HepG2 (cell line): Measurements from ENCODE around the gene ACAT2. TPM values are rescaled to one million over a fixed set of nuclear protein-coding genes. Genes with fewer than 3 reads are reported as not detected.

Experiments
- CHD2 ChIP-seq: IDR thresholded peaks from 2 replicates; pipeline ENCODE4 v1.6.1; 2011; ENCODE audit warnings: low read depth, low read length, improper control_type of control experiment
- KDM5B ChIP-seq: sonication (generic); formaldehyde crosslinking; IDR thresholded peaks from 2 replicates; pipeline ENCODE4 v1.4.0; 2020; ENCODE audit warnings: missing genetic modification reagents, mild to moderate bottlenecking, borderline replicate concordance
- MBNL3 ChIP-seq: fragments of 250-450 bp; sonication (Bioruptor Pico); conservative IDR thresholded peaks from 2 replicates; pipeline ENCODE4 v1.8.0; 2022; ENCODE audit warnings: mild to moderate bottlenecking, inconsistent platforms
- MED1 ChIP-seq: sonication (generic); formaldehyde crosslinking; IDR thresholded peaks from 2 replicates; pipeline ENCODE4 v1.4.0; 2020; ENCODE audit warnings: missing genetic modification reagents
- MIER3 ChIP-seq: IDR thresholded peaks from 2 replicates; pipeline ENCODE4 v1.6.1; 2016; ENCODE audit warnings: missing compliant biosample characterization, borderline replicate concordance
- NCOA5 ChIP-seq: sonication (generic); formaldehyde crosslinking; IDR thresholded peaks from 2 replicates; pipeline ENCODE4 v1.4.0; 2020; ENCODE audit warnings: missing genetic modification reagents
- NFATC3 ChIP-seq: sonication (generic); formaldehyde crosslinking; IDR thresholded peaks from 2 replicates; pipeline ENCODE4 v1.5.1; 2020; ENCODE audit warnings: mild to moderate bottlenecking, missing genetic modification reagents
- NR2F6 ChIP-seq, 2 experiments: IDR thresholded peaks; 2 replicates each; pipeline ENCODE4 v1.6.1; 2016; ENCODE audit warnings: antibody characterized with exemption in 1 of 2, mild to moderate bottlenecking in 1 of 2
- PCBP2 ChIP-seq: fragments of 200-400 bp; formaldehyde crosslinking; optimal IDR thresholded peaks from 2 replicates; pipeline ENCODE3; 2018; ENCODE audit warnings: low read length, low read depth; ENCODE audit not compliant: poor library complexity, severe bottlenecking
- RARA ChIP-seq: IDR thresholded peaks from 2 replicates; pipeline ENCODE4 v1.6.1; 2016; ENCODE audit warnings: missing genetic modification reagents, missing compliant biosample characterization
- REPIN1 ChIP-seq: sonication (generic); formaldehyde crosslinking; IDR thresholded peaks from 2 replicates; pipeline ENCODE4 v1.8.0; 2022; ENCODE audit warnings: missing genetic modification reagents, low read depth, mild to moderate bottlenecking, borderline replicate concordance
- REXO4 ChIP-seq: sonication (generic); formaldehyde crosslinking; IDR thresholded peaks from 2 replicates; pipeline ENCODE4 v1.8.0; 2022; ENCODE audit warnings: missing genetic modification reagents, mild to moderate bottlenecking, borderline replicate concordance
- ZBTB8A ChIP-seq: sonication (generic); formaldehyde crosslinking; IDR thresholded peaks from 2 replicates; pipeline ENCODE4 v1.4.0; 2020; ENCODE audit warnings: mild to moderate bottlenecking, low read depth, missing genetic modification reagents, borderline replicate concordance
- ZC3H4 ChIP-seq: sonication (generic); formaldehyde crosslinking; IDR thresholded peaks from 2 replicates; pipeline ENCODE4 v1.4.0; 2020; ENCODE audit warnings: missing genetic modification reagents, borderline replicate concordance
- ZNF609 ChIP-seq: sonication (generic); formaldehyde crosslinking; IDR thresholded peaks from 2 replicates; pipeline ENCODE4 v1.4.0; 2020; ENCODE audit warnings: mild to moderate bottlenecking, missing genetic modification reagents, borderline replicate concordance
- ZNF782 ChIP-seq: sonication (generic); formaldehyde crosslinking; IDR thresholded peaks from 2 replicates; pipeline ENCODE4 v1.4.0; 2020; ENCODE audit warnings: missing genetic modification reagents, mild to moderate bottlenecking, borderline replicate concordance
- polyA plus RNA-seq, 8 experiments: library from polyadenylated mRNA; depleted of rRNA in 3 of 8; stranded (reverse) in 7 of 8; unstranded in 1 of 8; fragments of >200 nt; fragmentation: Illumina TruSeq in 4 of 8; extraction: Trizol in 4 of 8; gene quantifications; 2 replicates each; pipeline versions ENCODE4 v1.2.1 to v1.2.3, GENCODE V29; 2011 to 2016; ENCODE audit warnings: low read depth in 4 of 8, missing spikeins in 1 of 8, mixed read lengths in 1 of 8; ENCODE audit not compliant: insufficient read depth in 1 of 8
- total RNA-seq, 5 experiments: library from RNA; depleted of rRNA; stranded (reverse); fragments of >200 nt; fragmentation: Illumina TruSeq; extraction: Trizol; gene quantifications; 2 replicates each; pipeline ENCODE4 v1.2.3, GENCODE V29; 2016; ENCODE audit warnings: low read depth in 1 of 5
- TF ChIP-seq, protein P1 (sequence below): sonication (generic); IDR thresholded peaks from 2 replicates; pipeline ENCODE4 v1.6.1; 2016; ENCODE audit warnings: low read depth, borderline replicate concordance
- TF ChIP-seq, protein P2 (sequence below): sonication (generic); formaldehyde crosslinking; IDR thresholded peaks from 2 replicates; pipeline ENCODE4 v1.5.0; 2020; ENCODE audit warnings: missing genetic modification reagents, mild to moderate bottlenecking, borderline replicate concordance
- TF ChIP-seq, protein P3 (sequence below): IDR thresholded peaks from 2 replicates; pipeline ENCODE4 v1.6.1; 2016; ENCODE audit warnings: control low read depth

The ACAT2 gene
- total and polyA plus RNA-seq, 2 of the 13 experiments (the other 11 are each of a cell fraction or from before 2014, with no cell fraction given): 121 to 534 TPM

DNA sequence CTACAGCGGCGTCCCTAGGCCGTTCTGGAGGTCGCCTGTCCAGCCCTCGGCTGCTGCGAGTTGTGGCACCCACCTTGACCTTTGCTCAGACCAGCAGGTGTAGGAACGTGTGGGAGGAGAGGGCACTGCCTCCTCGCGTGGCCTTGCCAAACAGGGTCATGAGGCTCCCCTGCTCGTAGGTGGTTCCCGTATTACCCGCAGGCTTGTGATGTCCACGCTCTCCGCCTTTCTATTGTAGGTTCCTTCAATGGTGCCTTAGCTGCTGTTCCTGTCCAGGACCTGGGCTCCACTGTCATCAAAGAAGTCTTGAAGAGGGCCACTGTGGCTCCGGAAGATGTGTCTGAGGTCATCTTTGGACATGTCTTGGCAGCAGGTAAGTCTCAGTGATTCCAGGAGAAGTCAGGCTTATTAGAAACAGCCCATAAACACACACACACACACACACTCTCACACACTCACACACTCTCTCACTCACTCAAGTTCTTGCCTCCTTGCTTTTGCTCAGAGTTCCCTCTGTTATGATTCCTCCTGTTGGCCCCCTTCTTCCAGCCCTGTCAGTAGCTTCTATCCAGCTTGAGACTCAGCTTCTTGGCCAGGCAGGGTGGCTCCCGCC, 942 bp downstream of the ACAT2 start (continued):
- 0 out of 2 replicates have a peak, but pooled peaks have one; percentile 45 for TF ChIP-seq ZNF609 (CRISPR knock-in tag)
- TF ChIP-seq CHD2: no peak
- peak; percentile 52 for TF ChIP-seq KDM5B
- TF ChIP-seq ZNF782 (CRISPR knock-in tag): no peak
- TF ChIP-seq, protein P1, sequence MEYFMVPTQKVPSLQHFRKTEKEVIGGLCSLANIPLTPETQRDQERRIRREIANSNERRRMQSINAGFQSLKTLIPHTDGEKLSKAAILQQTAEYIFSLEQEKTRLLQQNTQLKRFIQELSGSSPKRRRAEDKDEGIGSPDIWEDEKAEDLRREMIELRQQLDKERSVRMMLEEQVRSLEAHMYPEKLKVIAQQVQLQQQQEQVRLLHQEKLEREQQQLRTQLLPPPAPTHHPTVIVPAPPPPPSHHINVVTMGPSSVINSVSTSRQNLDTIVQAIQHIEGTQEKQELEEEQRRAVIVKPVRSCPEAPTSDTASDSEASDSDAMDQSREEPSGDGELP: peak; percentile 62
- TF ChIP-seq ZC3H4 (CRISPR knock-in tag): no peak
- peak; percentile 81; the same call in 1 of the 2 replicates for TF ChIP-seq REXO4 (CRISPR knock-in tag)
- peak; percentile 88 for TF ChIP-seq RARA (CRISPR knock-in tag)
- TF ChIP-seq MED1: peak; percentile 61; the same call in 1 of the 2 replicates
- TF ChIP-seq NCOA5 (CRISPR knock-in tag): 0 out of 2 replicates have a peak, but pooled peaks have one; percentile 15
- TF ChIP-seq NR2F6 (IDR thresholded peaks at IDR 0.05): peak; percentile 91
- peak; percentile 95 for TF ChIP-seq NR2F6 (CRISPR knock-in tag; IDR thresholded peaks at IDR 0.05)
- no peak for TF ChIP-seq MIER3
- TF ChIP-seq, protein P2, sequence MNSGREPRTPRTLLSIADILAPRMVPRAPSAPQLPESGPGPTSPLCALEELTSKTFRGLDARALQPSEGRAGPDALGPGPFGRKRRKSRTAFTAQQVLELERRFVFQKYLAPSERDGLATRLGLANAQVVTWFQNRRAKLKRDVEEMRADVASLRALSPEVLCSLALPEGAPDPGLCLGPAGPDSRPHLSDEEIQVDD (CRISPR knock-in tag): peak; percentile 94; the same call in 1 of the 2 replicates
- TF ChIP-seq NFATC3 (CRISPR knock-in tag): peak; percentile 9; the same call in 1 of the 2 replicates
- no peak; the same call in 1 of the 2 replicates for TF ChIP-seq ZBTB8A (CRISPR knock-in tag)
- TF ChIP-seq REPIN1: peak; percentile 27; the same call in 1 of the 2 replicates
- TF ChIP-seq MBNL3 (CRISPR knock-in tag): no peak
- TF ChIP-seq, protein P3, sequence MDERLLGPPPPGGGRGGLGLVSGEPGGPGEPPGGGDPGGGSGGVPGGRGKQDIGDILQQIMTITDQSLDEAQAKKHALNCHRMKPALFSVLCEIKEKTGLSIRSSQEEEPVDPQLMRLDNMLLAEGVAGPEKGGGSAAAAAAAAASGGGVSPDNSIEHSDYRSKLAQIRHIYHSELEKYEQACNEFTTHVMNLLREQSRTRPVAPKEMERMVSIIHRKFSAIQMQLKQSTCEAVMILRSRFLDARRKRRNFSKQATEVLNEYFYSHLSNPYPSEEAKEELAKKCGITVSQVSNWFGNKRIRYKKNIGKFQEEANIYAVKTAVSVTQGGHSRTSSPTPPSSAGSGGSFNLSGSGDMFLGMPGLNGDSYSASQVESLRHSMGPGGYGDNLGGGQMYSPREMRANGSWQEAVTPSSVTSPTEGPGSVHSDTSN (CRISPR knock-in tag): no peak
- TF ChIP-seq PCBP2: no peak
